ENCODE results near the gene ARHGAP23.

DNA sequence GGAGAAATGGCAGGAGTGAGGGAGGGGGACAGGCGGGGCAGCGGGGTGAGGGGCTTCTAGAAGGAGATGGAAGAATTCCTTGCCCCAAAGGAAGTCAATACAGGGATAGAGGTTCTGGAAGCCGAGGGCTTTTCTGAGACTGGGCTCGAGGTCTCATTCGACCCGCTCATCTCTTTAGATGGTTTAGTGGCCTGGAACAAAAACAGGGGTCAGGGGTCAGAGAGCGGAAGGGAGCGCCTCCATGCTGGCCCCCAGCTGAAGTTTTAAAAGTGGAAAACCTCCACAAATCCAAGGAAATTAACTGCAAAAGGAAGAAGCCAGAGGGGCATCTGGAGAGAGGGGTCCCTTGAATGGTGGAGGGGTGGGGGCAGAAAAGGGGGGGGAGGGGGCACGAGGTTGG is 105.0 kb downstream of the ARHGAP23 start:
- no peak for TF ChIP-seq TAF1 (IDR thresholded peaks at IDR 0.05; ENCODE audit: low read depth, low read length)
- no peak for TF ChIP-seq POLR2AphosphoS5 (IDR thresholded peaks at IDR 0.05; ENCODE audit: low read depth, low read length)
- TF ChIP-seq POLR2A (IDR thresholded peaks at IDR 0.05; ENCODE audit: low read depth, low read length), result no peak
- no peak for TF ChIP-seq POU2F2 (IDR thresholded peaks at IDR 0.05; ENCODE audit: low read depth, low read length)
